Osteoblast (primary cell): ENCODE results near the gene ZBTB33. TPM values are rescaled to one million over a fixed set of nuclear protein-coding genes. Genes with fewer than 3 reads are reported as not detected.

Experiments used
- DNase-seq: peaks from one replicate; pipeline ENCODE4 v3.0.0; 2011; ENCODE audit warnings: low spot score, mixed read lengths; ENCODE audit not compliant: insufficient read length; ENCODE audit errors: missing footprints
- H2AFZ ChIP-seq: 2 replicates; pipeline ENCODE4 v1.6.0; 2011; ENCODE audit warnings: mild to moderate bottlenecking, low read length
- H3K27ac ChIP-seq: 2 replicates; pipeline ENCODE4 v1.5.1; 2011; ENCODE audit warnings: mild to moderate bottlenecking, low read depth, low read length, moderate library complexity
- H3K27me3 ChIP-seq: 2 replicates; pipeline ENCODE4 v1.6.0; 2012; ENCODE audit warnings: mild to moderate bottlenecking, control low read depth, inconsistent platforms, low read length, moderate library complexity; ENCODE audit not compliant: insufficient read depth
- H3K36me3 ChIP-seq: 2 replicates; pipeline ENCODE4 v1.5.1; 2011; ENCODE audit warnings: mild to moderate bottlenecking, low read length, control low read depth, moderate library complexity; ENCODE audit not compliant: insufficient read depth
- H3K4me1 ChIP-seq: 2 replicates; pipeline ENCODE4 v1.5.1; 2011; ENCODE audit warnings: mild to moderate bottlenecking, low read length, control low read depth, moderate library complexity; ENCODE audit not compliant: insufficient read depth
- H3K4me2 ChIP-seq: 2 replicates; pipeline ENCODE4 v1.6.0; 2011; ENCODE audit warnings: mild to moderate bottlenecking, low read length; ENCODE audit not compliant: insufficient read depth
- H3K4me3 ChIP-seq: fragments of 200-600 bp; sonication (generic); 3 replicates; pipeline ENCODE4 v1.5.1; 2012; ENCODE audit warnings: mild to moderate bottlenecking, low read length, inconsistent platforms; ENCODE audit not compliant: insufficient read depth
- H3K79me2 ChIP-seq: 2 replicates; pipeline ENCODE4 v1.6.0; 2012; ENCODE audit warnings: mild to moderate bottlenecking, low read length, control low read depth, inconsistent platforms; ENCODE audit not compliant: insufficient read depth
- H3K9me3 ChIP-seq: 2 replicates; pipeline ENCODE4 v1.5.1; 2011; ENCODE audit warnings: low read depth, low read length, control low read depth
- H4K20me1 ChIP-seq: 2 replicates; pipeline ENCODE4 v1.6.0; 2012; ENCODE audit warnings: mild to moderate bottlenecking, low read length, control low read depth; ENCODE audit not compliant: insufficient read depth
- CTCF ChIP-seq: IDR thresholded peaks from 2 replicates; pipeline ENCODE4 v1.5.1; 2011; ENCODE audit warnings: mild to moderate bottlenecking, low read depth, low read length, moderate library complexity; ENCODE audit errors: extremely low read depth
- total RNA-seq: library from RNA; depleted of rRNA; stranded (reverse); fragments of >200 nt; gene quantifications from 2 replicates; pipeline ENCODE4 v1.2.3, GENCODE V29; 2012

Gene ZBTB33
- total RNA-seq, 1 donor: 19.2 TPM

GRCh38 chrX:120305531-120306141 lies 55.0 kb downstream of the ZBTB33 start:
- H3K4me1 ChIP-seq: peaks cover 6% of the 10 kb centered on the region
- no peaks in the 10 kb centered on the region for H3K9me3 ChIP-seq
- no peaks in the 10 kb centered on the region for H3K36me3 ChIP-seq
- no peak for DNase-seq
- peaks cover 46% of the 10 kb centered on the region for H3K27me3 ChIP-seq
- H3K27ac ChIP-seq: no peak overlapping the region
- H4K20me1 ChIP-seq: no peaks in the 10 kb centered on the region
- no peak overlapping the region for H3K4me2 ChIP-seq
- H2AFZ ChIP-seq: no peak overlapping the region
- no peak for TF ChIP-seq CTCF
- H3K4me3 ChIP-seq: no peak overlapping the region
- H3K79me2 ChIP-seq: no peaks in the 10 kb centered on the region

- Histone ChIP-seq H3K9me3 (no peaks in the 10 kb centered on the region), H2AFZ (no peak overlapping the region), H3K27me3 (peaks cover 48% of the 10 kb centered on the region), H3K4me2 (no peak overlapping the region), H3K79me2 (no peaks in the 10 kb centered on the region), H4K20me1 (no peaks in the 10 kb centered on the region), H3K4me3 (no peak overlapping the region), H3K36me3 (no peaks in the 10 kb centered on the region), H3K27ac (no peak overlapping the region), H3K4me1 (peaks cover 6% of the 10 kb centered on the region)
- TF ChIP-seq CTCF: no peak
- DNase-seq: no peak
These were observed 56.0 kb downstream of the ZBTB33 start for GRCh38 chrX:120306630-120307029.

Other genes with a start within 250 kb of the ZBTB33 start
- not detected in 2 replicates for gene RHOXF2B, start 173.1 kb upstream of the ZBTB33 start, total RNA-seq
- gene RHOXF1, start 134.9 kb upstream of the ZBTB33 start, total RNA-seq: not detected in 2 replicates
- under 0.01 TPM in 1 of 2 replicates, not detected in the other for gene RHOXF2, start 92.2 kb upstream of the ZBTB33 start, total RNA-seq
- gene TMEM255A, start 60.6 kb downstream of the ZBTB33 start, total RNA-seq: under 0.01 and 0.29 TPM in 2 replicates
- gene ATP1B4, start 111.3 kb downstream of the ZBTB33 start, total RNA-seq: not detected in 2 replicates
- gene LAMP2, start 218.5 kb downstream of the ZBTB33 start, total RNA-seq: 237 and 294 TPM in 2 replicates